GM19452 (cell line): ENCODE data around the gene HDAC8.
"Not testable (repeated sequence)": the region's sequence is repeated elsewhere in the genome, so short reads cannot be mapped to it uniquely, and the experiment has no call there.

Experiments
- ATAC-seq: cut with Tn5 transposase; IDR thresholded peaks from one replicate; pipeline ENCODE4 v1.9.1; 2021; ENCODE audit not compliant: unreplicated experiment

Gene HDAC8

GRCh38 chrX:72330131-72330530 is 242.5 kb downstream of the HDAC8 start:
- ATAC-seq, result no peak

GRCh38 chrX:72326605-72327300 is 245.9 kb downstream of the HDAC8 start:
- no peak for ATAC-seq

DNA sequence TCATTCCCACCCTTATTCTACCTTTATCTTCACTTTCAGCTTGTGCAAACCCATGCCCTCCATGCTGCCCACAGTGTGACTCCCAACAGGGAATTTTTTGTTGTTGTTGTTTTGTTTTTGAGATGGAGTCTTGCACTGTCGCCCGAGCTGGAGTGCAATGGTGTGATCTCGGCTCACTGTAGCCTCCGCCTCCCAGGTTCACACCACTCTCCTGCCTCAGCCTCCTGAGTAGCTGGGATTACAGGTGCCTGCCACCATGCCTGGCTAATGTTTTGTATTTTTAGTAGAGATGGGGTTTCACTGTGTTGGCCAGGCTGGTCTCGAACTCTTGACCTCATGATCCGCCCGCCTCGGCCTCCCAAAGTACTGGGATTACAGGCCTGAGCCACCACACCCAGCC is 253.0 kb downstream of the HDAC8 start:
- not testable (repeated sequence) for ATAC-seq

DNA sequence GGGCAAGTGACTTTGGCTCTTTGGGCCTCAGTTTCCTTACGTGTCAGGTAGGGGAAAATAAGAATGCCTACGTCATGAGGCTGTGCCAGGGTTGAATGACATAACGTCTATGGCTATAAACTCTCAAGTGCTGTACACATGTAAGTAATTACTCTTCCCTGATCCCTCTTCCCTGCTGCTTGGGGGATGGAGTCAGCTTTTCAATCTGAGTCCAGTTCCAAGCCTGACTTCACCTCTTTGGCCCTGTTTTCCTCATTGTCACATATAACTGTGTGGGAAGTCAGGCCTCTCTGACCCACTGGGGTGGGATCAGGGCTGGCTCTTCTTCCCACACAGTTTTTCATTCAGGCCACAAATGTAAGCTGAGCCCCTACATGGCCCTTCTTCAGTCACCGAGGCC is 255.5 kb downstream of the HDAC8 start:
- no peak for ATAC-seq

- no peak for ATAC-seq
Observed at GRCh38 chrX:72316408-72317110, 256.1 kb downstream of the HDAC8 start.

DNA sequence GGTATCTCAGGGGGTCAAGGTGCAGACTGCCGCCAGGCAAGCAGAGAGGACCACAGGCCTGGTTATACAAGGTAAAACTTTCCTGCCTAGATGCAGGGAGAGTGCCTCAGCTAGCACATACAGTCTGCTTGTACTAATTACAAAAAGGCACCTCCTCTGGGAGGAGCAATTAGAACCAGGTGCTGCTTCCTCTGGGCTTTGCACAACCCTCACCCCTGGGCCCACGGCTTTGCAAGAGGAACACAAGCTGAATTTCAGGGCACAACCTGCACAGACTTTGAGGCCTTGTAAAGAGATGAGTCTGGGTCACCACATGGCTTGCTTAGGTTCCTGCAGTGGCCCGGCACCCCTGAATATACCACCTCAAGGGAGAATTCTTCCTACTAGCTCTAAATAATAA is 257.8 kb downstream of the HDAC8 start:
- ATAC-seq, result no peak

GRCh38 chrX:72313707-72314641 is 258.7 kb downstream of the HDAC8 start:
- no peak for ATAC-seq

DNA sequence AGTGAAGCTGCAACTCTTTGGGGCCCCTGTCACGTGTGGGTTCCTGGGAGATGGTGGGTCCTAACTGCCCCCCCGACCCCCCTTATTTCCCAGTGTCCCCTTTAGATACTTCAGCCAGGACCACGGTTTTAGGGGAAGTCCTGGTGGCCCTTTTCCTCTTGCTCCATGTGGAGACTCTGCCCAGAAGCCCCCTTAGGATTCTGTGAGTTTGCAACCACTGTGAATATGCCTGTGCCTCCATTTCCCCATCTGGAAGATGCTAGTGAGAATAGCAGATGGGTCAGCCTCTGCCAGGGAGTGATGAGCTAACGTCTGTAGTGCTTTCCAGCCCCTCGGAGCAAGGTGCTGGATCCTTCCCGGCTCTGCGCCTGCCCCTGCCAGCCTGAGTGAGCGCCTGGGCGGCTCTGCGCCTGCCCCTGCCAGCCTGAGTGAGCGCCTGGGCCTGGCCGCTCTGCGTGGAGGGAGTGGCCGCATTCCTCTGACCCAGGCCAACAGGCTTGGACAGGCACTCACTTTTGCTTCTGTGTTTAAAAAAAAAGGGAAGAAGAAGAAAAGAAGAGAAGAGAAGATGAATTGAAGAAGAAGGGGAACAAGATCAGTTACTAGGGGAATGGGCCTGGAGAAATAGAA is 260.2 kb downstream of the HDAC8 start:
- ATAC-seq, result no peak

DNA sequence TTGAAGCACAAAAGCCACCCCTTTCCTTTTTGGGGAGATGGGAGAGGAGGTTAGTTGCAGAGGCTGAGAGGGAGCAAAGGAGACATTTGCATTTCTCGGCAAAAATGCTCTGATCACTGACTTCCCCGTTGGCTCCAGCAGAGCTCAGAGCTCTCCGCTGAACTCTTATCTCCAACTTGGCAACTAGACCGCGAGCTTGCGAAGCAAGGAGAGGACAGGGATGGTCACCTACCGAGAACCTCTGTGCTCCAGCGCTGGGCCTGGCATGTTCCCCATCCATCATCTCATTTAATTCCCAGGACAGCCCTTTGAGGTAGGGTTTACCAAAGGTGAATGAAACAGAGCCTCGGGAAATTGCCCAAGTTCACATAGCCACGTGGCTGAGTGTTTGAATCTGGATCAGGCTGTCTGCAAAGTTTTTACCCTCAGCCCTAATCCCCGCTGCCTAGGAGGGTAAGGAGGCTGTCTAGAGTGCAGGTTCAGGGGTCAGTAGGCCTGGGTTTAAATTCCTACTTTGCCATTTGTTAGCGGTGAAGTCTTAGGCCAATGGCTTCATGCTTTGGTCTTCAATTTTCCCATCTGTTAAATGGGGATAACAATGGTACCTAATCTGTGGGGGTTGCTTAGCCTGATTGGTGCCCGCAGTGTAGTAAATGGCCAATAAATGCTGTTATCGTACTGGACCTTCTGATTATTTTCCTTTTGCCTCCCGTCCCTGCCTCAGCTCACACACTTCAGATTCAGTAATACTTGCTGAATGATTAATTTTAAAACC is 263.2 kb downstream of the HDAC8 start:
- ATAC-seq, result no peak

GRCh38 chrX:72308566-72309296 is 263.9 kb downstream of the HDAC8 start:
- no peak for ATAC-seq

- ATAC-seq, result no peak
Observed at GRCh38 chrX:72308209-72308565, 264.5 kb downstream of the HDAC8 start.

DNA sequence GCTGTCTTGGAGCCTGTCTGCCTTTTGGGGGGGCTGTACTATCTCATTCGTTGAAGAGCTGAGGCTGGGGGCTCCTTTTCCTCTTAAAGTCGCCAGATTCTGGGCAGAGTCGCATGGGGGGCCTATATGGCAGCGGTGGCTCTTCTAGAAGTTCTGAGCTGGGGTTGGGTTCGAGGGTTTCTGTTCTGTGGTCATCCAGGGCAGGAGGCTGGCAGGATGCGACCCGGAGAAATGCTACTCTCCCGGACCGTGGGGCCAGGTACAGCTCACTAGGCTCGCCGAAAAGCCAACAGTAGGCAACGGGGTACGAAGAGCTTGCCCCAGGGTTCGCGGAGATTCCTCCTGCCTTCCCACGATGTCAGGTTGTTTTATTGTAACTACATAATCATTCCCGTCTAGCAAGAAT is 265.0 kb downstream of the HDAC8 start:
- no peak for ATAC-seq

GRCh38 chrX:72306851-72307645 is 265.6 kb downstream of the HDAC8 start:
- ATAC-seq, result peak; percentile 51

DNA sequence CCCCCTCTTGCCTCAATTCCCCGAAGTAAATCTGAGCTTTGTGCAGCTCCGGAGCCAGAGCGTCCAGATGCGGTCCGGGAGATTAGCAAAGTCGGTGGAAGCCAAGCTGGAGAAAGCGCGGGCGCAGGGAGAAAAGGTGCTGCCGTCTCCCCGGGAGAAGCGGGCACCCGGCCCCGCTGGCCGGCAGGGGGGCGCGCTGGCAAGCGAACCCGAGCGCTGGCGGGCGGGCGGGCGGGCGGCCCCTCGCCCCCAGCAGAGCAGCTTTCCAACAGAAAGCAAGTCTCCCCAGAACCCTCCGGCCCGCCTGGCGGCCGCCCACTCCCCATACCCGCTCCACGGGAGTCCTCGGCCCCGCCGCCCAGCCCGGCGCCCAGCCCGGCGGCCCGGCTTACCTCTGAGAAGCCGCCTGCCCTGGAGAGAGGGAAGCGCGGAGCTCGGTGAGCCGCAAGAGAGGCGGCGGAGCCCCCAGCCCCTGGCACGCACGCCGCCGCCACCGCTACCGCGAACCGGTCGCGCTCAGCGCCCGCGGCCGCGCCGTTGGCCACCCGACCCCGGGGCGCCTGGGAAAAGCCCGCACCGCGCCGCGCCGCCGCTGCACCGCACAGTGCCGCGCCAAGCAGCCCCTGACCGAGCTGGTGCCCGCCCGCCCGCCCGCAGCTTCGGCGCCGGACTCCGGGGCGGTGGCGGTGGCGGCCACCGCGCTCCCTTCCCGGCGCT is 266.4 kb downstream of the HDAC8 start:
- peak; percentile 6 for ATAC-seq

DNA sequence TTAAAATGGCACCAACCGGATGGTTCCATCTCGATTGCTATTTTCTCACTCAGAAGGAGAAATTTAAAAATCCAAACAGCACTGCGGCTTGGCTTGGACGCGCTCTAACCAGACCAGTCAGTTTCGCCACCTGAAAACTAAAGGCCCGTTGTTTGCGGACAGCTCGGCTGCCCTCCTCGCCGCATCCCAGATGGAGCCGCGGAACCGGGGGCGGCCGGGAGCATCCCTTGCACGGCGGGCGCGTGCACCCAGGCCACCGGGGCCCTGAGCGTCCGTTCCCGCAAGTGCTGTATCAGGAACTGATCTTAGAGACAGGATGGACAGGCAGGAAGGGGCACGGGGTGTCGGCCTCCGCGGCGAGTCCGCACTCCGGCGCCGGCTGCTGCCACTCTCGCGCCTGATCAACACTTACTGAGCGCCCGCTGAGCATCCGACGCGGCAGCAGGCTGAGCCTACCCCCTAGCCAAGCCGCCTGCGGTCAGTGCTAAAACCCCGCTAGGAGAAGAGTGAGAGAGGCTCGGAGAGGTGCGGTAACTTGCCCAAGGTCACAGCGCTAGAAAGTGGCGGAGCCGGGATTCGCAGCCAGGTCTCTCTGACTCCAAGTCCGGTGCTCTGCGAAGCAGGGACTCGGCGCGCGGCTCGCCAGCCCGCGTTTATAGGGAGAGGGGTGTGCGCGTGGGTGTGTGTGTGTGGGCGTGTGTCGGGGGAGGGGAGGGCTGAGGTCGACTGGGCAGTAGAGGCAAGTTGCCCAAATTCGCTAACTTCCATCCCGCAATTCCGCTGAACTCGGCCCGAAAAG is 267.2 kb downstream of the HDAC8 start, which contains the start of gene CITED1:
Gene CITED1, minus strand, starts transcription at position 629 of the 799 bp plus-strand sequence. CDS start 3,045 bp downstream, outside the sequence.
- no peak for ATAC-seq

- ATAC-seq, result no peak
Observed at GRCh38 chrX:72304877-72305276, 267.8 kb downstream of the HDAC8 start.

GRCh38 chrX:72301781-72302180 is 270.9 kb downstream of the HDAC8 start:
- ATAC-seq, result no peak
